ENCODE data around the gene KLHDC9.

- TF ChIP-seq POLR2A (IDR thresholded peaks at IDR 0.05; ENCODE audit: low read length): no peak
- no peak for TF ChIP-seq GATA1 (IDR thresholded peaks at IDR 0.05; ENCODE audit: low read depth, low read length)
Measured at GRCh38 chr1:161085165-161085564, 13.0 kb upstream of the KLHDC9 start.
